Caco-2 (cell line): ENCODE data around the gene SLC22A23. TPM values are rescaled to one million over a fixed set of nuclear protein-coding genes. Genes with fewer than 3 reads are reported as not detected.
A peak's percentile ranks its signal among the peaks of the same experiment; 100 is the strongest.

Experiments used
- BruUV-seq: library from RNA; stranded (reverse); fragments of 400-500 nt; replicated peaks from 2 replicates; lab custom pipeline; 2021; lab: Mats Ljungman, UMichigan
- CTCF ChIA-PET: fragments of 300-600 bp; sonication (Branson Sonifier 250); formaldehyde crosslinking; loops from one replicate; lab custom pipeline; 2022; ENCODE audit warnings: antibody characterized with exemption; lab: Charles Lee
- POLR2A ChIA-PET: fragments of 300-600 bp; sonication (Branson Sonifier 250); formaldehyde crosslinking; loops from one replicate; lab custom pipeline; 2022; ENCODE audit warnings: antibody characterized with exemption; lab: Charles Lee
- DNase-seq, 2 experiments: peaks; one replicate each; pipeline versions ENCODE4 v3.0.0 to v3.0.0-alpha.2; 2020 to 2022
- H3K27me3 ChIP-seq: replicated peaks from 2 replicates; pipeline ENCODE4 v1.6.0; 2011; ENCODE audit warnings: low read length; ENCODE audit not compliant: control insufficient read depth, insufficient read depth
- H3K36me3 ChIP-seq: 2 replicates; pipeline ENCODE4 v1.5.1; 2011; ENCODE audit warnings: low read length; ENCODE audit not compliant: control insufficient read depth, insufficient read depth
- H3K4me1 ChIP-seq: fragments of 250-450 bp; sonication (Bioruptor Pico); 2 replicates; pipeline ENCODE4 v1.5.1; 2020; ENCODE audit warnings: mild to moderate bottlenecking
- H3K4me3 ChIP-seq: 2 replicates; pipeline ENCODE4 v1.5.1; 2011; ENCODE audit warnings: low read depth, mild to moderate bottlenecking, control low read depth, low read length
- H3K9me3 ChIP-seq: fragments of 250-450 bp; sonication (Bioruptor Pico); 2 replicates; pipeline ENCODE4 v1.5.1; 2020; ENCODE audit warnings: mild to moderate bottlenecking, moderate library complexity
- H3K27ac Mint-ChIP-seq: one replicate; pipeline ENCODE4 v1.8.0; 2022; ENCODE audit warnings: mixed read lengths; ENCODE audit not compliant: unreplicated experiment
- H3K27me3 Mint-ChIP-seq: one replicate; pipeline ENCODE4 v1.8.0; 2022; ENCODE audit warnings: mixed read lengths; ENCODE audit not compliant: insufficient read depth, unreplicated experiment
- H3K36me3 Mint-ChIP-seq: one replicate; pipeline ENCODE4 v1.8.0; 2022; ENCODE audit warnings: mild to moderate bottlenecking, mixed read lengths; ENCODE audit not compliant: insufficient read depth, unreplicated experiment
- H3K4me1 Mint-ChIP-seq: one replicate; pipeline ENCODE4 v1.8.0; 2022; ENCODE audit warnings: low read depth, mixed read lengths; ENCODE audit not compliant: unreplicated experiment
- H3K4me3 Mint-ChIP-seq: one replicate; pipeline ENCODE4 v1.8.0; 2022; ENCODE audit warnings: mild to moderate bottlenecking, moderate library complexity, mixed read lengths; ENCODE audit not compliant: unreplicated experiment
- H3K9me3 Mint-ChIP-seq: one replicate; pipeline ENCODE4 v1.8.0; 2022; ENCODE audit warnings: mixed read lengths; ENCODE audit not compliant: unreplicated experiment
- CTCF ChIP-seq, 2 experiments: fragments of 200-600 bp in 1 of 2; IDR thresholded peaks; 1 replicate in 1 of 2; 2 replicates in 1 of 2; pipeline versions ENCODE4 v1.5.1 to v1.8.0; 2011 to 2022; ENCODE audit warnings: antibody characterized with exemption in 1 of 2, control low read depth in 1 of 2, inconsistent platforms in 1 of 2, low read depth in 1 of 2, low read length in 1 of 2, mild to moderate bottlenecking in 1 of 2, moderate library complexity in 1 of 2; ENCODE audit not compliant: insufficient read depth in 1 of 2, severe bottlenecking in 1 of 2, unreplicated experiment in 1 of 2
- intact Hi-C: fragments of 100-400 bp; cut with micrococcal nuclease; formaldehyde crosslinking; loops from one replicate; pipeline ENCODE4 v1.10.0; 2022; ENCODE audit not compliant: unreplicated experiment
- total RNA-seq: library from RNA; stranded (reverse); gene quantifications from 2 replicates; pipeline ENCODE4 v1.2.3, GENCODE V29; 2022

Gene SLC22A23
- total RNA-seq, 1 experiment from 2014 or later = 45.5 TPM

- Histone ChIP-seq H3K4me3 (no peak overlapping the region), H3K27me3 (no peaks in the 10 kb centered on the region), H3K36me3 (no peaks in the 10 kb centered on the region), H3K4me1 (peaks cover 46% of the 10 kb centered on the region), H3K9me3 (no peaks in the 10 kb centered on the region)
- TF ChIP-seq CTCF (IDR thresholded peaks at IDR 0.05; ENCODE audit: insufficient read depth in 1 of 2, low read depth in 1 of 2, low read length in 1 of 2, severe bottlenecking in 1 of 2, unreplicated experiment in 1 of 2) = no peak
- no TSS peak for BruUV-seq
- Mint-ChIP-seq H3K4me3 (no peak overlapping the region), H3K4me1 (peaks cover 49% of the 10 kb centered on the region), H3K36me3 (peaks cover 26% of the 10 kb centered on the region), H3K27ac (peak overlapping the region; percentile 13), H3K9me3 (no peaks in the 10 kb centered on the region), H3K27me3 (no peaks in the 10 kb centered on the region)
- no peak for DNase-seq
- intact Hi-C loops = no loop called here
- POLR2A ChIA-PET = no interaction called here
- CTCF ChIA-PET = no interaction called here
Observed at GRCh38 chr6:3377536-3378397, 79.1 kb downstream of the SLC22A23 start.

GRCh38 chr6:3376893-3377535 is 79.8 kb downstream of the SLC22A23 start:
- BruUV-seq = no TSS peak
- intact Hi-C loops = no loop called here
- Mint-ChIP-seq H3K27me3 (no peaks in the 10 kb centered on the region), H3K27ac (peak overlapping the region; percentile 13), H3K9me3 (no peaks in the 10 kb centered on the region), H3K4me1 (peaks cover 41% of the 10 kb centered on the region), H3K36me3 (peaks cover 33% of the 10 kb centered on the region), H3K4me3 (no peak overlapping the region)
- no peak overlapping the region for H3K4me3 ChIP-seq
- peaks cover 40% of the 10 kb centered on the region for H3K4me1 ChIP-seq
- no peaks in the 10 kb centered on the region for H3K9me3 ChIP-seq
- no peak for DNase-seq
- TF ChIP-seq CTCF (IDR thresholded peaks at IDR 0.05; ENCODE audit: insufficient read depth in 1 of 2, low read depth in 1 of 2, low read length in 1 of 2, severe bottlenecking in 1 of 2, unreplicated experiment in 1 of 2) = no peak
- ChIA-PET POLR2A (no interaction called here), CTCF (no interaction called here)
- H3K36me3 ChIP-seq = no peaks in the 10 kb centered on the region
- no peaks in the 10 kb centered on the region for H3K27me3 ChIP-seq

GRCh38 chr6:3376064-3376463 is 80.8 kb downstream of the SLC22A23 start:
- Mint-ChIP-seq H3K4me3 (no peak overlapping the region), H3K4me1 (peaks cover 35% of the 10 kb centered on the region), H3K9me3 (no peaks in the 10 kb centered on the region), H3K27ac (no peak overlapping the region), H3K27me3 (no peaks in the 10 kb centered on the region), H3K36me3 (peaks cover 33% of the 10 kb centered on the region)
- no TSS peak for BruUV-seq
- H3K4me3 ChIP-seq = no peak overlapping the region
- H3K9me3 ChIP-seq = no peaks in the 10 kb centered on the region
- no peaks in the 10 kb centered on the region for H3K36me3 ChIP-seq
- TF ChIP-seq CTCF (IDR thresholded peaks at IDR 0.05; ENCODE audit: insufficient read depth in 1 of 2, low read depth in 1 of 2, low read length in 1 of 2, severe bottlenecking in 1 of 2, unreplicated experiment in 1 of 2) = no peak
- CTCF ChIA-PET = no interaction called here
- H3K27me3 ChIP-seq = no peaks in the 10 kb centered on the region
- intact Hi-C loops = no loop called here
- POLR2A ChIA-PET = no interaction called here
- DNase-seq = no peak
- peaks cover 31% of the 10 kb centered on the region for H3K4me1 ChIP-seq
